ENCODE results near the gene MARK1.

DNA sequence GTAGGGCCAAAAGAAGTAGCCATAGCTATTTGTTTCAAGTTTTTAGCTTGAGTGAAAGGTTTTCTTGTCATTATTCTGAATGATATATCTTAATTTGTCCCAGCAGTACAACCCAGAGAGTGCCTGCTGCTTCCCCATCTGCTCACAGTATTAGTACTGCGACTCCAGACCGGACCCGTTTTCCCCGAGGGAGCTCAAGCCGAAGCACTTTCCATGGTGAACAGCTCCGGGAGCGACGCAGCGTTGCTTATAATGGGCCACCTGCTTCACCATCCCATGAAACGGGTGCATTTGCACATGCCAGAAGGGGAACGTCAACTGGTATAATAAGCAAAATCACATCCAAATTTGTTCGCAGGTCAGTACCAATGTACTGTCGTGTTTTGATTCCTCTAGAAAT lies 125.1 kb downstream of the MARK1 start:
- TF ChIP-seq, protein P1, sequence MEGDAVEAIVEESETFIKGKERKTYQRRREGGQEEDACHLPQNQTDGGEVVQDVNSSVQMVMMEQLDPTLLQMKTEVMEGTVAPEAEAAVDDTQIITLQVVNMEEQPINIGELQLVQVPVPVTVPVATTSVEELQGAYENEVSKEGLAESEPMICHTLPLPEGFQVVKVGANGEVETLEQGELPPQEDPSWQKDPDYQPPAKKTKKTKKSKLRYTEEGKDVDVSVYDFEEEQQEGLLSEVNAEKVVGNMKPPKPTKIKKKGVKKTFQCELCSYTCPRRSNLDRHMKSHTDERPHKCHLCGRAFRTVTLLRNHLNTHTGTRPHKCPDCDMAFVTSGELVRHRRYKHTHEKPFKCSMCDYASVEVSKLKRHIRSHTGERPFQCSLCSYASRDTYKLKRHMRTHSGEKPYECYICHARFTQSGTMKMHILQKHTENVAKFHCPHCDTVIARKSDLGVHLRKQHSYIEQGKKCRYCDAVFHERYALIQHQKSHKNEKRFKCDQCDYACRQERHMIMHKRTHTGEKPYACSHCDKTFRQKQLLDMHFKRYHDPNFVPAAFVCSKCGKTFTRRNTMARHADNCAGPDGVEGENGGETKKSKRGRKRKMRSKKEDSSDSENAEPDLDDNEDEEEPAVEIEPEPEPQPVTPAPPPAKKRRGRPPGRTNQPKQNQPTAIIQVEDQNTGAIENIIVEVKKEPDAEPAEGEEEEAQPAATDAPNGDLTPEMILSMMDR (conservative IDR thresholded peaks at IDR 0.05; ENCODE audit: low read depth, low read length): no peak
- no peak for TF ChIP-seq EZH2phosphoT487 (IDR thresholded peaks at IDR 0.05; ENCODE audit: borderline replicate concordance, low read length)
- TF ChIP-seq EZH2 (IDR thresholded peaks at IDR 0.05; ENCODE audit: low read length, unreplicated experiment): no peak
